A549 (cell line): ENCODE measurements around the gene DST. TPM values are rescaled to one million over a fixed set of nuclear protein-coding genes. Genes with fewer than 3 reads are reported as not detected.

Source experiments
- ATAC-seq, 2 experiments: fragments of 200-7000 bp in 1 of 2; fragments of >200 bp in 1 of 2; cut with Nextera tagmentation in 1 of 2; cut with Tn5 transposase in 1 of 2; 3 replicates each; pipeline versions ENCODE4 v1.8.0 to v1.9.1; 2018 to 2020; ENCODE audit warnings: mild to moderate bottlenecking in 1 of 2, moderate library complexity in 1 of 2
- CTCF ChIA-PET: fragments of 300-600 bp; sonication (Branson Sonifier 250); formaldehyde crosslinking; extraction: SDS; loops from one replicate; lab custom pipeline; 2021; ENCODE audit warnings: antibody characterized with exemption, inconsistent platforms; lab: Yijun Ruan, JAX
- POLR2A ChIA-PET: fragments of 350-600 bp; formaldehyde crosslinking; extraction: SDS; loops from one replicate; lab custom pipeline; 2021; ENCODE audit warnings: antibody characterized with exemption, inconsistent platforms; lab: Yijun Ruan, JAX
- DNase-seq, 2 experiments: peaks; one replicate each; pipeline versions ENCODE4 v3.0.0 to v3.0.0-alpha.2; 2011 to 2016; ENCODE audit warnings: low read depth in 1 of 2, low spot score in 1 of 2
- FAIRE-seq: peaks from 2 replicates; lab custom pipeline; 2011; peaks lifted over from hg19 to GRCh38; lab: Jason Lieb, UNC
- H3K27ac ChIP-seq, 2 experiments: fragments of >200 bp; sonication (Bioruptor Twin); formaldehyde crosslinking; 3 replicates each; pipeline ENCODE4 v1.5.1; 2016 to 2017
- H3K4me1 ChIP-seq: fragments of >200 bp; sonication (Bioruptor Twin); formaldehyde crosslinking; 3 replicates; pipeline ENCODE4 v1.6.1; 2016
- H3K4me2 ChIP-seq: fragments of >200 bp; sonication (Bioruptor Twin); formaldehyde crosslinking; 3 replicates; pipeline ENCODE4 v1.6.1; 2016
- H3K4me3 ChIP-seq: fragments of >200 bp; sonication (Bioruptor Twin); formaldehyde crosslinking; 3 replicates; pipeline ENCODE4 v1.5.1; 2016
- H3K9me3 ChIP-seq: fragments of >200 bp; sonication (Bioruptor Twin); formaldehyde crosslinking; 3 replicates; pipeline ENCODE4 v1.6.1; 2016
- BCL3 ChIP-seq: fragments of >200 bp; sonication (Bioruptor Twin); formaldehyde crosslinking; IDR thresholded peaks from 3 replicates; pipeline ENCODE4 v1.6.1; 2016
- EHMT2 ChIP-seq: fragments of 200-600 bp; sonication (generic); IDR thresholded peaks from 2 replicates; pipeline ENCODE4 v1.6.1; 2016; ENCODE audit warnings: antibody characterized with exemption, low read depth, mild to moderate bottlenecking, moderate library complexity
- FOSB ChIP-seq: fragments of 250-450 bp; sonication (Bioruptor Pico); IDR thresholded peaks from 2 replicates; pipeline ENCODE4 v1.5.0; 2020; ENCODE audit warnings: mild to moderate bottlenecking, moderate library complexity
- FOSL2 ChIP-seq, 2 experiments: fragments of 450-650 bp in 1 of 2; fragments of >200 bp in 1 of 2; sonication (Bioruptor Twin) in 1 of 2; formaldehyde crosslinking; IDR thresholded peaks; 2 replicates each; pipeline versions ENCODE4 v1.5.0 to v1.6.1; 2016 to 2020; ENCODE audit warnings: mild to moderate bottlenecking in 1 of 2, moderate library complexity in 1 of 2
- HDAC2 ChIP-seq: fragments of 200-600 bp; sonication (generic); IDR thresholded peaks from 2 replicates; pipeline ENCODE4 v1.6.1; 2016
- HEYL ChIP-seq: fragments of 250-450 bp; sonication (Bioruptor Pico); IDR thresholded peaks from 2 replicates; pipeline ENCODE4 v1.8.0; 2021; ENCODE audit warnings: mild to moderate bottlenecking, moderate library complexity
- HMGXB4 ChIP-seq: fragments of 250-450 bp; sonication (Bioruptor Pico); IDR thresholded peaks from 2 replicates; pipeline ENCODE4 v1.5.0; 2021; ENCODE audit warnings: mild to moderate bottlenecking, moderate library complexity, borderline replicate concordance
- HOXB5 ChIP-seq: fragments of 250-450 bp; sonication (Bioruptor Pico); IDR thresholded peaks from 2 replicates; pipeline ENCODE4 v1.5.0; 2020; ENCODE audit warnings: mild to moderate bottlenecking, moderate library complexity
- KDM1A ChIP-seq: fragments of 200-600 bp; sonication (generic); IDR thresholded peaks from 2 replicates; pipeline ENCODE4 v1.6.1; 2016; ENCODE audit warnings: low read depth, mild to moderate bottlenecking
- KDM5A ChIP-seq: fragments of 200-600 bp; sonication (generic); IDR thresholded peaks from 2 replicates; pipeline ENCODE4 v1.6.1; 2016; ENCODE audit warnings: antibody characterized with exemption, mild to moderate bottlenecking
- MAFK ChIP-seq: fragments of 450-650 bp; IDR thresholded peaks from 2 replicates; pipeline ENCODE4 v1.6.1; 2014; ENCODE audit not compliant: partially characterized antibody
- MAX ChIP-seq: IDR thresholded peaks from 2 replicates; pipeline ENCODE4 v1.6.1; 2012
- MAZ ChIP-seq: fragments of 150-350 bp; IDR thresholded peaks from 2 replicates; pipeline ENCODE4 v1.6.1; 2014; ENCODE audit warnings: antibody characterized with exemption, low read depth, low read length, borderline replicate concordance
- MYC ChIP-seq: IDR thresholded peaks from 2 replicates; pipeline ENCODE4 v1.6.1; 2012; ENCODE audit warnings: mild to moderate bottlenecking, inconsistent platforms, low read length, improper control_type of control experiment, borderline replicate concordance
- NR3C1 ChIP-seq: fragments of >200 bp; sonication (Bioruptor Twin); formaldehyde crosslinking; IDR thresholded peaks from 3 replicates; pipeline ENCODE4 v1.6.1; 2017
- RARB ChIP-seq: fragments of 250-450 bp; sonication (Bioruptor Pico); IDR thresholded peaks from 2 replicates; pipeline ENCODE4 v1.8.0; 2021; ENCODE audit warnings: mild to moderate bottlenecking, moderate library complexity
- RCOR1 ChIP-seq: fragments of 150-350 bp; IDR thresholded peaks from 2 replicates; pipeline ENCODE4 v1.6.1; 2014; ENCODE audit warnings: antibody characterized with exemption, low read length, low read depth
- RFX5 ChIP-seq: fragments of 450-650 bp; IDR thresholded peaks from 2 replicates; pipeline ENCODE4 v1.7.1; 2014; ENCODE audit warnings: antibody characterized with exemption, mild to moderate bottlenecking, moderate library complexity
- SREBF2 ChIP-seq: fragments of 450-650 bp; IDR thresholded peaks from 2 replicates; pipeline ENCODE4 v1.6.1; 2014; ENCODE audit warnings: mild to moderate bottlenecking, moderate library complexity
- TP53 ChIP-seq: fragments of 250-450 bp; sonication (Bioruptor Pico); IDR thresholded peaks from 2 replicates; pipeline ENCODE4 v1.5.0; 2021; ENCODE audit warnings: mild to moderate bottlenecking, moderate library complexity
- ZC3H11A ChIP-seq: fragments of 450-650 bp; IDR thresholded peaks from 2 replicates; pipeline ENCODE4 v1.6.1; 2014; ENCODE audit warnings: antibody characterized with exemption, mild to moderate bottlenecking
- ZFP36 ChIP-seq: fragments of 450-650 bp; IDR thresholded peaks from 2 replicates; pipeline ENCODE4 v1.6.1; 2014; ENCODE audit warnings: borderline replicate concordance; ENCODE audit not compliant: partially characterized antibody
- WGBS: methylation state at CpG from one replicate; pipeline ENCODE4 v1.1.6; 2017; ENCODE audit errors: missing lambda C conversion rate; 5-methylcytosine and 5-hydroxymethylcytosine counted together
- polyA plus RNA-seq, 4 experiments: library from polyadenylated mRNA; depleted of rRNA in 3 of 4; stranded (reverse); fragments of >200 nt; fragmentation: RNase III in 1 of 4; extraction: RNeasy Plus Mini Kit Qiagen cat#74134 plus additional on column Dnase treatment in 1 of 4; gene quantifications; 2 replicates in 3 of 4; 3 replicates in 1 of 4; pipeline ENCODE4 v1.2.3, GENCODE V29; 2011 to 2017
- TF ChIP-seq, protein P1 (sequence below): fragments of >200 bp; sonication (Bioruptor Twin); formaldehyde crosslinking; IDR thresholded peaks from 2 replicates; pipeline ENCODE4 v1.6.1; 2016
- TF ChIP-seq, protein P2 (sequence below): fragments of 450-650 bp; IDR thresholded peaks from 2 replicates; pipeline ENCODE4 v1.6.1; 2014; ENCODE audit warnings: antibody characterized with exemption
- TF ChIP-seq, protein P3 (sequence below): fragments of >200 bp; sonication (Bioruptor Twin); formaldehyde crosslinking; IDR thresholded peaks from 3 replicates; pipeline ENCODE4 v1.5.1; 2016
- TF ChIP-seq, protein P4 (sequence below): fragments of 150-350 bp; IDR thresholded peaks from 2 replicates; pipeline ENCODE4 v1.6.1; 2014; ENCODE audit warnings: low read depth, mild to moderate bottlenecking, low read length

The DST gene
- polyA plus RNA-seq, 2 of the 4 experiments (the other 2 are of a cell fraction), result 32.4 to 99.0 TPM

DNA sequence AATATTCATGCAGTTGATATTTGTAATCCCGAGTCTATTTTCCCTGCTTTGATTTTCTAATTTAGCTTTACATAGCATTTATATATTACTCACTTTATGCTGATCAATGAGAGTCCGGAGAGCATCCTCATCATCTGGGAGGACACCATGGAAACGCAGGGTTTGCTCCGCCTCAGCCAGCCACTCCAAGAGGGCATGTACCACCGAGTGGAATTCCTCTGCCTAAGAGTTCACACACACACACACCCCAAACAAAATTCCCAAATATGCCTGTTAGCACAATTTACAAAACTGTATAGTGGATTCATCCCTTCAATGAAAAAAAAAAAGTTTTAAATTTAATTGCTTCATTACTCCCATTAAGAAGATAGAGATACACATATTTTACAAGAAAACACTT is 160.7 kb downstream of the DST start:
- no peak overlapping the region for H3K27ac ChIP-seq
- 91% methylated on average over 5 of the region's 5 CpGs for WGBS
- DNase-seq (no peak), FAIRE-seq (no peak), ATAC-seq (no peak)
- H3K9me3 ChIP-seq, result no peaks in the 10 kb centered on the region
- no peak overlapping the region for H3K4me3 ChIP-seq
- POLR2A ChIA-PET, result no interaction called here
- H3K4me1 ChIP-seq, result peaks cover 25% of the 10 kb centered on the region; the same call in 2 of the 3 replicates
- H3K4me2 ChIP-seq, result no peak overlapping the region
- CTCF ChIA-PET, result interaction anchor here (1.1 kb wide), 1 partner anchor 18 kb away, joined by 3 read pairs; no protein-coding TSS in a partner anchor
- TF ChIP-seq HEYL (CRISPR knock-in tag) (no peak), HDAC2 (no peak), KDM5A (no peak), BCL3 (no peak), HOXB5 (CRISPR knock-in tag) (no peak), FOSL2 (IDR thresholded peaks at IDR 0.05) (no peak), FOSL2 (CRISPR knock-in tag; IDR thresholded peaks at IDR 0.05) (no peak), MAZ (no peak), RARB (CRISPR knock-in tag) (no peak), SREBF2 (no peak), RFX5 (no peak), ZC3H11A (no peak), MYC (no peak), KDM1A (no peak), MAX (no peak), MAFK (no peak), FOSB (CRISPR knock-in tag) (no peak)
- TF ChIP-seq, protein P1, sequence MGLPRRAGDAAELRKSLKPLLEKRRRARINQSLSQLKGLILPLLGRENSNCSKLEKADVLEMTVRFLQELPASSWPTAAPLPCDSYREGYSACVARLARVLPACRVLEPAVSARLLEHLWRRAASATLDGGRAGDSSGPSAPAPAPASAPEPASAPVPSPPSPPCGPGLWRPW, result no peak
- TF ChIP-seq, protein P2, sequence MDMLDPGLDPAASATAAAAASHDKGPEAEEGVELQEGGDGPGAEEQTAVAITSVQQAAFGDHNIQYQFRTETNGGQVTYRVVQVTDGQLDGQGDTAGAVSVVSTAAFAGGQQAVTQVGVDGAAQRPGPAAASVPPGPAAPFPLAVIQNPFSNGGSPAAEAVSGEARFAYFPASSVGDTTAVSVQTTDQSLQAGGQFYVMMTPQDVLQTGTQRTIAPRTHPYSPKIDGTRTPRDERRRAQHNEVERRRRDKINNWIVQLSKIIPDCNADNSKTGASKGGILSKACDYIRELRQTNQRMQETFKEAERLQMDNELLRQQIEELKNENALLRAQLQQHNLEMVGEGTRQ, result no peak

DNA sequence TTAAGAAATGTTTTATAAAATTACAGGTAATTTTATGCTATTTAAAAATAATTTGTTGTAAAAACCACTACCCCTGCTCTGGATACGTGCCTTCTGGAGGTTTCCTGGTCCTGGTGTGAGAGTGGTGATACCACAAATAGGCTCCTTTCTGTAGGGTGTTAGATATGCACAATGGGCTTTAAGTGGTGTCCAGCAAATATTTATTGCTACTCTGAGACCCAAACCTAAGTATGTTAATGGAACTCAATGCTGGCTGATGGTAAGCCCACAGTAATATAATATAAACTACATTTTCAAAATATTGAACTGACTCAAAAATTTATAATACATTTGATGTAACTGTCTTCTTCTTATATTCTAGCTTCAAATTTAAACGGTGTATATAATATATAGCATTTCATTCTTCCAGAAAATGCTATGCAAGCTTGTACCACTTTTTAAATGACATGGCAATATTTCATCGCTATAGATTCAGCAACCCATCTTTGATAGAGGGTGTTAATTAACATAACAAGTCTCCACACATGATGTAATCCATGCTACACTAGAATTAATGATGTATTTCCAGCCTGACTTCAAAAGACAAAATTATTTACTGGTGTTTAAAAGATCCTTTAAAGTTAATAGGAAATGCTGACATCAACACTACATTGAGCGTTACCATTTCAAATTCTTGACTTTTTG is 161.9 kb downstream of the DST start:
- Histone ChIP-seq H3K4me1 (peaks cover 28% of the 10 kb centered on the region; the same call in 2 of the 3 replicates), H3K27ac (no peak overlapping the region), H3K4me3 (no peak overlapping the region), H3K4me2 (no peak overlapping the region), H3K9me3 (no peaks in the 10 kb centered on the region)
- TF ChIP-seq RCOR1 (no peak), MAFK (peak; percentile 34)
- FAIRE-seq (no peak), DNase-seq (no peak), ATAC-seq (no peak)
- 94% methylated on average over 4 of the region's 4 CpGs for WGBS
- POLR2A ChIA-PET, result no interaction called here
- CTCF ChIA-PET, result no interaction called here

GRCh38 chr6:56480246-56480645 is 162.4 kb downstream of the DST start:
- Histone ChIP-seq H3K4me1 (peaks cover 27% of the 10 kb centered on the region; the same call in 2 of the 3 replicates), H3K4me2 (no peak overlapping the region), H3K27ac (no peak overlapping the region), H3K9me3 (no peaks in the 10 kb centered on the region), H3K4me3 (no peak overlapping the region)
- no peak for FAIRE-seq
- no peak for DNase-seq
- CTCF ChIA-PET, result no interaction called here
- POLR2A ChIA-PET, result no interaction called here
- ATAC-seq, result no peak
- TF ChIP-seq HMGXB4 (CRISPR knock-in tag) (no peak), FOSL2 (IDR thresholded peaks at IDR 0.05) (no peak), FOSL2 (CRISPR knock-in tag; IDR thresholded peaks at IDR 0.05) (no peak), HEYL (CRISPR knock-in tag) (no peak), NR3C1 (no peak), ZFP36 (no peak), RFX5 (no peak), EHMT2 (no peak), RCOR1 (no peak), TP53 (CRISPR knock-in tag) (no peak), HDAC2 (no peak)
- TF ChIP-seq, protein P3, sequence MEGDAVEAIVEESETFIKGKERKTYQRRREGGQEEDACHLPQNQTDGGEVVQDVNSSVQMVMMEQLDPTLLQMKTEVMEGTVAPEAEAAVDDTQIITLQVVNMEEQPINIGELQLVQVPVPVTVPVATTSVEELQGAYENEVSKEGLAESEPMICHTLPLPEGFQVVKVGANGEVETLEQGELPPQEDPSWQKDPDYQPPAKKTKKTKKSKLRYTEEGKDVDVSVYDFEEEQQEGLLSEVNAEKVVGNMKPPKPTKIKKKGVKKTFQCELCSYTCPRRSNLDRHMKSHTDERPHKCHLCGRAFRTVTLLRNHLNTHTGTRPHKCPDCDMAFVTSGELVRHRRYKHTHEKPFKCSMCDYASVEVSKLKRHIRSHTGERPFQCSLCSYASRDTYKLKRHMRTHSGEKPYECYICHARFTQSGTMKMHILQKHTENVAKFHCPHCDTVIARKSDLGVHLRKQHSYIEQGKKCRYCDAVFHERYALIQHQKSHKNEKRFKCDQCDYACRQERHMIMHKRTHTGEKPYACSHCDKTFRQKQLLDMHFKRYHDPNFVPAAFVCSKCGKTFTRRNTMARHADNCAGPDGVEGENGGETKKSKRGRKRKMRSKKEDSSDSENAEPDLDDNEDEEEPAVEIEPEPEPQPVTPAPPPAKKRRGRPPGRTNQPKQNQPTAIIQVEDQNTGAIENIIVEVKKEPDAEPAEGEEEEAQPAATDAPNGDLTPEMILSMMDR, result no peak
- TF ChIP-seq, protein P4, sequence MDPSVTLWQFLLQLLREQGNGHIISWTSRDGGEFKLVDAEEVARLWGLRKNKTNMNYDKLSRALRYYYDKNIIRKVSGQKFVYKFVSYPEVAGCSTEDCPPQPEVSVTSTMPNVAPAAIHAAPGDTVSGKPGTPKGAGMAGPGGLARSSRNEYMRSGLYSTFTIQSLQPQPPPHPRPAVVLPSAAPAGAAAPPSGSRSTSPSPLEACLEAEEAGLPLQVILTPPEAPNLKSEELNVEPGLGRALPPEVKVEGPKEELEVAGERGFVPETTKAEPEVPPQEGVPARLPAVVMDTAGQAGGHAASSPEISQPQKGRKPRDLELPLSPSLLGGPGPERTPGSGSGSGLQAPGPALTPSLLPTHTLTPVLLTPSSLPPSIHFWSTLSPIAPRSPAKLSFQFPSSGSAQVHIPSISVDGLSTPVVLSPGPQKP, result no peak
